EH (cell line): Measurements from ENCODE around the gene SLC6A18.
A peak's percentile ranks its signal among the peaks of the same experiment; 100 is the strongest.
"Not testable (repeated sequence)": the region's sequence is repeated elsewhere in the genome, so short reads cannot be mapped to it uniquely, and the experiment has no call there.

Source experiments
- DNase-seq: peaks from one replicate; pipeline ENCODE4 v3.0.0-alpha.2; 2015; ENCODE audit warnings: low read depth

The SLC6A18 gene

DNA sequence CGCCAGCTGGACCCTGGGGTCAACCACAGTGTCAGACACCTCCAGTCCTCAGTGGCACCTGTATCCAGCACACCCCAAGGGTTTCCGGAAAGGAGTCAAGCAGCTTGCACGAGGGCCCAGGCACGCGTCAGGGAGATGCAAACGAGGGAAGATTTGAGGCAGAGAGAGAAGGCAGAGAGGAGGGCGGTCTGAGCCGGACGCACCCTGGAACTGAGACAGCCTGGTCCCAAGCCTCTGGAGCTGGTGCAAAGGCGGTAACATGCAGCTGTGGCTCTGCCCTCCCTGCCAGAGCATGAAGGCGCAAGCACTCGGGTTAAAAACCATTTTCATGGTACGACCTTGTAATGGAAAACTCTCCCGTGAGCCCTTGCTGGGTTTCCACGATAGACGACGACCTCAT, 32.2 kb downstream of the SLC6A18 start:
- no peak for DNase-seq

DNA sequence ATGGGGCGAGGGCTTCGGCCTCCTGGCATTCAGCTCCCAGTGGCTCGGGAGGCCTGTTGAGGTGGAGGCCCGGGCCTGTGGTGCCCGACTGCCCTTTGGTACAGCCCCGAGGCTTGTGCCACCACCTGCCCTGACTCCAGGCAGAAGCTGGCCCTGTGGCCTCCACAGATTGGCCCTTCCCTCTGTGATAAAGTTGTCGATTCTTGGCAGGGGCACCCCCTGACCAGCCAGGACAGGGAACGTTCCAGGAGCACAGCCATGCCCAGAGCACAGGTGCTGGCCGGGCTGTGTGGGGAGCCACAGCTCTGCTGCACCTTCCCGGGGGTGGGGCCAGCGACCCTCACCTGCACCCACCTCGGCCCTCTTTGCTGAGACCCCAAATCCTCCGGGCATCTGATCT, 32.7 kb downstream of the SLC6A18 start:
- no peak for DNase-seq

DNA sequence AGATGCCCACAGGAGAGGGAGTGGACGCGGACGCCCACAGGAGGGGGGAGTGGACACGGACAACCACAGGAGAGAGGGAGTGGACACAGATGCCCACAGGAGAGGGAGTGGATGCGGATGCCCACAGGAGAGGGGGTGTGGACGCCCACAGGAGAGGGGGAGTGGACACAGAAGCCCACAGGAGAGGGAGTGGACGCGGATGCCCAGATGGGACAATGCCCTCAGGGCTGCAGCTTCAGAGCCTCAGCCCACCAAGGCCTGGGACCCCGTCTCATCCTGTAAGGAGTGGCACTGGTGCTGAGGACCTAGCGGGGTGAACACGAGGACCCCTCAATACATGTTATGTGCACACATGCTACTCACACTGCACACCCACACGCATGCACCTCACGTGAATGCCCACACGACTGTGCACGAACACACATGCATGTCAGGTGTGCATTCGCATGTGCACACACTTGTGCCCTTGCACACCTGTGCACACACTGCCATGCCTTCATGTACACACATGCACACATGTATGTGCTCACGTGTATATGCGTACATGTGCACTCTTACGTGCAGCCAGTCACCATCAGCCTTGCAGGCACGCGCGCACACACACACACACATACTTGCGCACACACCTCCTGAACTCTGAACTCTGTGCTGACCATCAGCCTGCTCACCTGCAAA, 34.8 kb downstream of the SLC6A18 start:
- no peak for DNase-seq

DNA sequence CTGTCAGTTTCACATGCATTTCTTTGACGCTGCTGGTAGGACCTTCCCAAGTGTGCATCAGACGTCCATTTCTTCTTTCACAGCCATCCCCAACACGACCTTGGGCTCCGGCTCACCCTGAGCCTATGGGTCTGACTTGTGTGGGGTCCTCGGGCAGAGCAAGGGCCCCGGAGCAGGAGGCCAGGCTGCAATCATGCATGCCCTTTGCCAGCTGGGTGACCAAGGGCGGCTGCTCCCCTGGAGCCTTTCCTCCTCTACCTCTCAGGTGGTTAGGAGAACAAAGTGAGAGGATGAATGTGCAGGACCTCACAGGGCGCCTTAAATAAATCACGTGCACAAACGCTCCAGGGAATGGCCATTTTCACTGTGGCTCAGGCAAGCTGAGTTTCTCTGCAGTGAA, 36.5 kb downstream of the SLC6A18 start:
- DNase-seq, result no peak

DNA sequence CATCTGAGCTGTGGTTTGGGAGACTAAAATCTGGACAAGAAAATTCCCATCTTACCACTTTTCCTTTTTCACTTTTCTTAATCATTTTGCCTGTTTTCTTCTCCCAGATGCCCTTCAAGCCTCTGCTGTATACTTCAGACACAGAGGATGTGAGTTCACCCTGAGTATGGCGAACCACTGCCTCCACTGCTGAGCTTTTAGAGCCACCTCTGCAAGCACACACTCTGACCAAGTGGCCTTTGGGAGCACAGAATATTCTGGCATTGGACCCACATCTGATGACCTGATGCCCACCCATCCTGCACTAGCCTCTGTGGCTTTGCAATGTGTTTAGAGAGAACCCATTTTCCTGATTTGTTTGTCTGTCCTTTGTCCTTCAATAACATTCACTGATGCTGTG, 37.2 kb downstream of the SLC6A18 start:
- DNase-seq, result no peak

- DNase-seq, result peak; percentile 32
Observed at GRCh38 chr5:1264211-1264610, 39.0 kb downstream of the SLC6A18 start.

DNA sequence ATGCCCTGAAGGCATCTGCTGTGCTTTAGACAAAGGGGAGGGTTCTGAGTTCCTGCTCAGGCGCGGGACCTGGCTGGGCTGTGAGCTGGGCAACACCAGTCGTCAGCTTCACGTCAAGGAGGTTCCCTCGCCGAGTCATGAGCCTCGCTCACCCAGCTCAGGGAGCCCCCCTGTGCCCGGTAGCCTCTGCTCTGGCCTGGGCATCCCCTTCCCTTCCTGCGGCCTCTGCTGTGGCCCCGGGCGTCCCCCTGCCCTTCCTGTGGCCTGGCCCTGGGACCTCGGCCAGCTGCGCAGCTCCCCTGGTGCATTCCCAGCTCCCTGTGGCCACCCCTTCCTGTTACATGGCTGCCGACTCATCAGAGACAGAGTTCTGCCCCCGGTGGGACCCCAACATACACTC, 39.8 kb downstream of the SLC6A18 start:
- no peak for DNase-seq

- no peak for DNase-seq
Observed at GRCh38 chr5:1265461-1266455, 40.6 kb downstream of the SLC6A18 start.

DNA sequence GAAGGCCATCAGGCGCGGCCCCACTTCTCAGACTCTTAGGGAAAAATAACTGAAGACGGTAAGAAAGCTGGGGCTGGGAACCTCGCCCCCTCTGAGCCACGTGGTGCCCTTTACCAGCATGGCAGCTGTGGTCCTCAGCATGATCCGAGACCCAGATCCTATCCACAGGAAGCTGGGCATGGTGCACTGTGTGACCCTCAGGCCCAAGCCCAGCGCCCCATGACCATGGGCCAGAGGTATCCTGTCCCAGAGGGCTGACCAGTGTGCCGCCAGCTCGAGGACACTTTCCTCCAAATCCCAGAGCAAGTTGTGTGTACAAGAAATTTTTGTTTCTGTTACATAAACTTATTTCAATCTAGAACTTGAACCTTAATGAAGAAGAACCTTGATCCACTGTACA, 41.6 kb downstream of the SLC6A18 start:
- DNase-seq, result no peak

- not testable (repeated sequence) for DNase-seq
Observed at GRCh38 chr5:1267464-1267863, 42.3 kb downstream of the SLC6A18 start.

DNA sequence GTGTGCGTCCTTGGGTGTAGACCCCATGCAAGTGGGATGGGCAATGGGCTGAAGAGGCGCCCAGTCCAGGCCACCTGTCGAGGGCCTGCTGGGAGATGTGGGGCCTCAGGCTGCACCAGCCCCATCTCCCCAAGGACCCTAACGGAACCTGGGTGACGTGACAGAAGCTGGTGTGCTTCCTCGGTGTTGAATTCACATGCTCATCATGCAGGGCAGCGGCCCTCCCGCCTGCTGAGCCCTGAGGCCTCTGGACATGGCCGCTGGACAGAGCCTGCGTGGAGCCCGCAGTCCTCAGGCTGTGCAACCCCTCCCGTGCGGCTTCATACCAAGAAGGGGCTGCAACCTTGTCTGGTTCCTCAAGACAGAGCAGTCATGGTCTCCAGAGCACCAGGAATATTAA, 42.9 kb downstream of the SLC6A18 start:
- DNase-seq, result no peak

GRCh38 chr5:1268666-1269065, 43.5 kb downstream of the SLC6A18 start:
- no peak for DNase-seq

GRCh38 chr5:1270426-1270825, 45.2 kb downstream of the SLC6A18 start:
- DNase-seq, result no peak

DNA sequence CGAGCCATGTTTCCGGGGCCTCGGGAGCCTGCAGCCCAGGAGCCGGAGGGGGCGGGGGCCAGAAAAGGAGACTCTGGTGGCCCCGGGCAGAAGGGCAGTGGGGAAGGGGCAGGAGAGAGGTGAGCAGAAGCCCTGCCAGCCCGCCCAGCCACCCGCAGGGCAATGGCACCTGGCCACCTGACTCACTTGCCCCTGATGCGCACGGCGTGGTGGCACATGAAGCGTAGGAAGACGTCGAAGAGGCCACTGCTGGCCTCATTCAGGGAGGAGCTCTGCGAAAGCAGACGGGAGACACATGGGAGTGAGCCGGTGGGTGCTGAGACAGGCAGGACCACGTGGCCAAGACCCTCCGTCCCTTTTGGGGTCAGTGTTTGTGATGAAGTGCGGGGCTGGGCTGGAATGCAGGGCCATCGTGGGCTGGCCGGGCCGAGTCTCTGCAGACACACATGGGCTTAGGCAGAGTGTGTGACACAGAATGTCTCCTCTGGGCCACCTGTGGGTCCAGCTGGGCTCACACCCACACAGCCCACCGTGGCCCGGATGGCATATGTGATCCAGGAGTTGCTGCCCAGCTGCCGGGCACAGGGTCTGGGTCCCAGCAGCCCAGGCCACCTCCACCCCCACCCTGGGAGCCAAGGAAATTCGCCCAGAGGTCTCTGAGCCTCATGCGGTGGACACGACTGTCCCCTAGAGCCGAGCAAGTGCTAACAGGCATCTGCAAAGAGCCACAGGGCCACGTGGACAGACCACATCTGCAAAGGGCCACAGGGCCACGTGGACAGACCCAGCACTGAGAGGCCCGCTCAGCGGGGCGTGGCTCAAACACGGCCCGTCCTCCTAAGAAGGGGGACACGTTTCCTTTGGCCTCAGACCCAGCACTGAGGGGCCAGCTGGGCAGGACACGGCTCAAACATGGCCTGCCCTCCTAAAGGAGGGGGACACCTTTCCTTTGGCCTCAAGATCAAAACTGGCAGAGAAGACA, 46.0 kb downstream of the SLC6A18 start:
- DNase-seq, result peak; percentile 10

DNA sequence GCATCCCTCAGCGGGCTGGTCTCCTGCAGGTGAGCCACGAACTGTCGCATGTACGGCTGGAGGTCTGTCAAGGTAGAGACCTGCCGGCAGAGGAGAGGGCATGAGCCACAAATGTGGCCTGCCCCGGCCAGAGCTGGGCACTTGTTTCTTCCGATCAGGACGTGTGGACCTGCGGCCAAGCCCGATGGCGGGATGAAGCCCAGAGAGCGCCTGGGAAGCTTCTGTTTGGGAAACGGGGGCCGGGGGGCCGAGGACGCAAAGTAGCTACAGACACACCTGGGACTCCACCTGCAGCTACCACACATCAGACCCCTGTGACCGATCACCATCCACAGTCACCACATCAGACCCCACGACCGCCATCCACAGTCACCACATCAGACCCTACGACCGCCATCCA, 47.0 kb downstream of the SLC6A18 start:
- DNase-seq, result peak; percentile 9

- no peak for DNase-seq
Observed at GRCh38 chr5:1273745-1274144, 48.6 kb downstream of the SLC6A18 start.

GRCh38 chr5:1274471-1274870, 49.3 kb downstream of the SLC6A18 start:
- DNase-seq, result no peak

DNA sequence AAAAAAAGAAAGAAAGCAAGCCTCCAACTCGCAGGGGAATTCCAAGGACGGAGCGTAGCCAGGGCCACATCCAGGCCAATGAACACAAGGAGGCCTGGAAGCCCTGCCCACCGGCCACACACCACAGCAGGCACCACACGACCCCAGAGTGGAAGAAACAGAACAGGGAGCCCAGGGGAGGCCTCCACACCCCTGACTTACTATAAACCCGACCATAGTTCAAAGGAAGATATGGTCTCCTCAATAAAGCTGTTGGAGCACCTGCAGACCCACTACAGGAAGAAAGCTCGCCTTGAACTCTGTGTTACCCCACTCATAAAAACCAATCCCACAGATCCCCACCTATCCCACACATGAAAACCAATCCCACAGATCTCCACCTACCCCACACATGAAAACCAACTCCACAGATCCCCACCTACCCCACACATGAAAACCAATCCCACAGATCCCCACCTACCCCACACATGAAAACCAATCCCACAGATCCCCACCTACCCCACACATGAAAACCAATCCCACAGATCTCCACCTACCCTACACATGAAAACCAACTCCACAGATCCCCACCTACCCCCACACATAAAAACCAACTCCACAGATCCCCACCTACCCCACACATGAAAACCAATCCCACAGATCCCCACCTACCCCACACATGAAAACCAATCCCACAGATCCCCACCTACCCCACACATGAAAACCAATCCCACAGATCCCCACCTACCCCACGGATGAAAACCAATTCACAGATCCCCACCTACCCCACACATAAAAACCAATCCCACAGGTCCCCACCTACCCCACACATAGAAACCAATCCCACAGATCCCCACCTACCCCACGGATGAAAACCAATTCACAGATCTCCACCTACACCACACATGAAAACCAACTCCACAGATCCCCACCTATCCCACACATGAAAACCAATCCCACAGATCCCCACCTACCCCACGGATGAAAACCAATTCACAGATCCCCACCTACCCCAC, 50.5 kb downstream of the SLC6A18 start:
- DNase-seq, result not testable (repeated sequence)

GRCh38 chr5:1276930-1277329, 51.7 kb downstream of the SLC6A18 start:
- DNase-seq, result no peak

GRCh38 chr5:1277331-1277730, 52.1 kb downstream of the SLC6A18 start:
- no peak for DNase-seq

- no peak for DNase-seq
Observed at GRCh38 chr5:1277781-1278180, 52.6 kb downstream of the SLC6A18 start.
